Measurements from ENCODE around the gene CDK5RAP3.
A peak's percentile ranks its signal among the peaks of the same experiment; 100 is the strongest.

Gene CDK5RAP3

GRCh38 chr17:48006936-48007709, 36.2 kb downstream of the CDK5RAP3 start:
- TF ChIP-seq CREB1 (IDR thresholded peaks at IDR 0.05; ENCODE audit: low read depth) (no peak), TEAD4 (IDR thresholded peaks at IDR 0.05) (no peak), ZBTB7A (IDR thresholded peaks at IDR 0.05; ENCODE audit: low read depth) (no peak), FOXM1 (IDR thresholded peaks at IDR 0.05; ENCODE audit: borderline replicate concordance, low read depth) (no peak), USF1 (IDR thresholded peaks at IDR 0.05) (no peak), NFIC (IDR thresholded peaks at IDR 0.05) (no peak), MAX (IDR thresholded peaks at IDR 0.05) (no peak), EP300 (IDR thresholded peaks at IDR 0.05; ENCODE audit: borderline replicate concordance) (no peak), TCF12 (IDR thresholded peaks at IDR 0.05; ENCODE audit: low read depth) (no peak), RAD21 (IDR thresholded peaks at IDR 0.05; ENCODE audit: low read depth) (no peak), YY1 (IDR thresholded peaks at IDR 0.05; ENCODE audit: low read depth) (no peak), EGR1 (IDR thresholded peaks at IDR 0.05) (no peak), CEBPB (IDR thresholded peaks at IDR 0.05) (no peak), TAF1 (IDR thresholded peaks at IDR 0.05; ENCODE audit: low read depth) (no peak), REST (IDR thresholded peaks at IDR 0.05; ENCODE audit: low read depth) (no peak)

GRCh38 chr17:48010193-48010592, 39.3 kb downstream of the CDK5RAP3 start:
- TF ChIP-seq FOXM1 (IDR thresholded peaks at IDR 0.05; ENCODE audit: borderline replicate concordance, low read depth) (no peak), TEAD4 (IDR thresholded peaks at IDR 0.05) (no peak), EGR1 (IDR thresholded peaks at IDR 0.05) (no peak), TCF12 (IDR thresholded peaks at IDR 0.05; ENCODE audit: low read depth) (no peak), USF1 (IDR thresholded peaks at IDR 0.05) (no peak), CREB1 (IDR thresholded peaks at IDR 0.05; ENCODE audit: low read depth) (no peak), MAX (IDR thresholded peaks at IDR 0.05) (no peak), YY1 (IDR thresholded peaks at IDR 0.05; ENCODE audit: low read depth) (no peak), EP300 (IDR thresholded peaks at IDR 0.05; ENCODE audit: borderline replicate concordance) (no peak), ZBTB7A (IDR thresholded peaks at IDR 0.05; ENCODE audit: low read depth) (no peak), RAD21 (IDR thresholded peaks at IDR 0.05; ENCODE audit: low read depth) (no peak), NFIC (IDR thresholded peaks at IDR 0.05) (no peak), TAF1 (IDR thresholded peaks at IDR 0.05; ENCODE audit: low read depth) (no peak)

GRCh38 chr17:48011405-48012150, 40.7 kb downstream of the CDK5RAP3 start:
- peak; percentile 45; the same call in 1 of the 2 replicates for TF ChIP-seq RAD21 (IDR thresholded peaks at IDR 0.05; ENCODE audit: low read depth)
- TF ChIP-seq CEBPB (IDR thresholded peaks at IDR 0.05) = no peak

- TF ChIP-seq FOXM1 (IDR thresholded peaks at IDR 0.05; ENCODE audit: borderline replicate concordance, low read depth) (no peak), NFIC (IDR thresholded peaks at IDR 0.05) (no peak), MAX (IDR thresholded peaks at IDR 0.05) (no peak), TEAD4 (IDR thresholded peaks at IDR 0.05) (no peak), EGR1 (IDR thresholded peaks at IDR 0.05) (no peak)
These were observed 41.2 kb downstream of the CDK5RAP3 start for GRCh38 chr17:48012151-48012520.

GRCh38 chr17:48012654-48013053, 41.7 kb downstream of the CDK5RAP3 start:
- TF ChIP-seq CREB1 (IDR thresholded peaks at IDR 0.05; ENCODE audit: low read depth) = no peak

GRCh38 chr17:48013876-48014594, 43.1 kb downstream of the CDK5RAP3 start:
- TF ChIP-seq TAF1 (IDR thresholded peaks at IDR 0.05; ENCODE audit: low read depth) (no peak), EGR1 (IDR thresholded peaks at IDR 0.05) (no peak), CREB1 (IDR thresholded peaks at IDR 0.05; ENCODE audit: low read depth) (no peak)

GRCh38 chr17:48014595-48015111, 43.7 kb downstream of the CDK5RAP3 start:
- TF ChIP-seq NFIC (IDR thresholded peaks at IDR 0.05) (no peak), USF1 (IDR thresholded peaks at IDR 0.05) (0 out of 2 replicates have a peak, but pooled peaks have one; percentile 10)
